PC-3 (cell line): ENCODE results near the gene KCNQ1. TPM values are rescaled to one million over a fixed set of nuclear protein-coding genes. Genes with fewer than 3 reads are reported as not detected.

Source experiments
- ATAC-seq: fragments of 200-7000 bp; cut with Tn5 transposase; 2 replicates; pipeline ENCODE4 v1.9.1; 2020; ENCODE audit warnings: mild to moderate bottlenecking, moderate library complexity
- BruUV-seq: library from RNA; stranded (reverse); fragments of 400-500 nt; replicated peaks from 2 replicates; lab custom pipeline; 2021; lab: Mats Ljungman, UMichigan
- CTCF ChIA-PET: fragments of 300-600 bp; sonication (Branson Sonifier 250); formaldehyde crosslinking; loops from one replicate; lab custom pipeline; 2022; ENCODE audit warnings: antibody characterized with exemption; lab: Charles Lee
- POLR2A ChIA-PET: fragments of 300-600 bp; sonication (Branson Sonifier 250); formaldehyde crosslinking; loops from one replicate; lab custom pipeline; 2022; ENCODE audit warnings: antibody characterized with exemption; ENCODE audit not compliant: unreplicated experiment; lab: Charles Lee
- DNase-seq: peaks from one replicate; pipeline ENCODE4 v3.0.0-alpha.2; 2015
- H2AFZ ChIP-seq: fragments of 300-600 bp; sonication (generic); 2 replicates; pipeline ENCODE4 v1.6.0; 2016; ENCODE audit warnings: antibody characterized with exemption, low read length
- H3F3A ChIP-seq: fragments of 300-600 bp; sonication (generic); one replicate; pipeline ENCODE4 v1.6.0; 2017; ENCODE audit warnings: antibody characterized with exemption, low read length, control low read depth, mild to moderate bottlenecking; ENCODE audit not compliant: unreplicated experiment
- H3K27ac ChIP-seq: fragments of 300-600 bp; sonication (generic); 2 replicates; pipeline ENCODE4 v1.5.1; 2016; ENCODE audit warnings: mild to moderate bottlenecking, low read length
- H3K27me3 ChIP-seq: fragments of 300-600 bp; sonication (generic); 2 replicates; pipeline ENCODE4 v1.6.1; 2016; ENCODE audit warnings: low read length, mixed read lengths
- H3K36me3 ChIP-seq: fragments of 300-600 bp; sonication (generic); 2 replicates; pipeline ENCODE4 v1.6.1; 2016; ENCODE audit warnings: low read depth, mixed run types, low read length, mixed read lengths
- H3K4me1 ChIP-seq: fragments of 300-600 bp; sonication (generic); 2 replicates; pipeline ENCODE4 v1.5.1; 2016; ENCODE audit warnings: low read length; ENCODE audit not compliant: insufficient read depth
- H3K4me2 ChIP-seq: fragments of 300-600 bp; sonication (generic); 2 replicates; pipeline ENCODE4 v1.6.0; 2016; ENCODE audit warnings: low read length
- H3K4me3 ChIP-seq: fragments of 300-600 bp; sonication (generic); 2 replicates; pipeline ENCODE4 v1.5.1; 2016; ENCODE audit warnings: mild to moderate bottlenecking, low read length, mixed read lengths
- H3K79me2 ChIP-seq: fragments of 300-600 bp; sonication (generic); 2 replicates; pipeline ENCODE4 v1.6.1; 2017; ENCODE audit warnings: low read length, mixed read lengths
- H3K9ac ChIP-seq: fragments of 300-600 bp; sonication (generic); 2 replicates; pipeline ENCODE4 v1.6.0; 2016; ENCODE audit warnings: mild to moderate bottlenecking, low read length
- H3K9me2 ChIP-seq: fragments of 300-600 bp; sonication (generic); replicated peaks from 2 replicates; pipeline ENCODE4 v1.6.1; 2016; ENCODE audit warnings: mixed run types, low read length, mixed read lengths
- H3K9me3 ChIP-seq: fragments of 300-600 bp; sonication (generic); 2 replicates; pipeline ENCODE4 v1.6.1; 2016; ENCODE audit warnings: low read length, mixed read lengths
- H4K20me1 ChIP-seq: fragments of 300-600 bp; sonication (generic); 2 replicates; pipeline ENCODE4 v1.6.1; 2016; ENCODE audit warnings: low read length, mixed read lengths
- CTCF ChIP-seq: fragments of 300-600 bp; sonication (generic); conservative IDR thresholded peaks from 2 replicates; pipeline ENCODE4 v1.5.1; 2017; ENCODE audit warnings: antibody characterized with exemption, low read depth, mild to moderate bottlenecking, low read length
- EZH2 ChIP-seq: fragments of 300-600 bp; sonication (generic); IDR thresholded peaks from one replicate; pipeline ENCODE4 v1.6.1; 2017; ENCODE audit warnings: antibody characterized with exemption, mild to moderate bottlenecking, low read length; ENCODE audit not compliant: unreplicated experiment
- EZH2phosphoT487 ChIP-seq: fragments of 300-600 bp; sonication (generic); IDR thresholded peaks from 2 replicates; pipeline ENCODE4 v1.6.1; 2018; ENCODE audit warnings: mild to moderate bottlenecking, antibody characterized with exemption, low read length, borderline replicate concordance
- intact Hi-C: fragments of 100-400 bp; cut with micrococcal nuclease; formaldehyde crosslinking; loops from 2 replicates; pipeline ENCODE4 v1.9.0; 2023
- total RNA-seq: library from RNA; depleted of rRNA; stranded (reverse); fragments of >200 nt; gene quantifications from 2 replicates; pipeline ENCODE4 v1.2.3, GENCODE V29; 2014

KCNQ1 gene
- total RNA-seq, 1 experiment from 2014 or later: 0.40 TPM

GRCh38 chr11:2400069-2400761 is 44.6 kb upstream of the KCNQ1 start, which contains the start of gene TSSC4:
TSS of gene TSSC4 (plus strand) at chr11:2400750. CDS start at chr11:2402634, 1,884 bp downstream.
- Histone ChIP-seq H3K4me3 (peak within 1 kb of the TSS; percentile 98), H3F3A (no peaks in the 10 kb centered on the region), H3K4me1 (peaks cover 11% of the 10 kb centered on the region), H3K27me3 (no peaks in the 10 kb centered on the region), H3K9me3 (no peaks in the 10 kb centered on the region), H3K9me2 (no peaks in the 10 kb centered on the region), H3K9ac (peak within 1 kb of the TSS; percentile 98), H3K4me2 (peak within 1 kb of the TSS; percentile 99), H3K79me2 (peaks cover 31% of the 10 kb centered on the region), H3K36me3 (peaks cover 5% of the 10 kb centered on the region; the same call in 1 of the 2 replicates), H2AFZ (peak within 1 kb of the TSS; percentile 70), H4K20me1 (no peaks in the 10 kb centered on the region), H3K27ac (peak within 1 kb of the TSS; percentile 85)
- BruUV-seq: no TSS peak
- intact Hi-C loops: loop anchor here (1.0 to 5.0 kb wide), 3 partner anchors 20 to 218 kb away; partner anchors contain the start of gene CD81
- POLR2A ChIA-PET: interaction anchor here (0.5 to 1.0 kb wide), 7 partner anchors 10 to 289 kb away, joined by 3 to 13 read pairs (median 5); no protein-coding TSS in a partner anchor
- TF ChIP-seq EZH2phosphoT487 (no peak), CTCF (peak; percentile 84)
- DNase-seq (peak; percentile 99), ATAC-seq (peak; percentile 86)
- CTCF ChIA-PET: interaction anchor here (0.6 to 1.3 kb wide), 3 partner anchors 19 to 75 kb away, joined by 4 to 21 read pairs (median 4); no protein-coding TSS in a partner anchor

- POLR2A ChIA-PET: interaction anchor here (0.6 to 1.0 kb wide), 5 partner anchors 10 to 214 kb away, joined by 3 to 13 read pairs (median 5); no protein-coding TSS in a partner anchor
- Histone ChIP-seq H3K9me3 (no peaks in the 10 kb centered on the region), H2AFZ (peak overlapping the region; percentile 57; the same call in 1 of the 2 replicates), H4K20me1 (no peaks in the 10 kb centered on the region), H3K4me3 (peak overlapping the region; percentile 98), H3K9me2 (no peaks in the 10 kb centered on the region), H3K9ac (peak overlapping the region; percentile 97), H3K27ac (peak overlapping the region; percentile 45), H3F3A (no peaks in the 10 kb centered on the region), H3K79me2 (peaks cover 31% of the 10 kb centered on the region), H3K4me1 (peaks cover 11% of the 10 kb centered on the region), H3K27me3 (no peaks in the 10 kb centered on the region), H3K36me3 (0 out of 2 replicates have a peak, but pooled peaks cover 5% of the 10 kb centered on the region), H3K4me2 (peak overlapping the region; percentile 99)
- TF ChIP-seq EZH2phosphoT487: no peak
- TF ChIP-seq EZH2: no peak
- TF ChIP-seq CTCF: no peak
- CTCF ChIA-PET: interaction anchor here (0.6 to 1.3 kb wide), 3 partner anchors 18 to 76 kb away, joined by 4 to 21 read pairs (median 4); no protein-coding TSS in a partner anchor
- intact Hi-C loops: loop anchor here (1.0 to 5.0 kb wide), 3 partner anchors 19 to 219 kb away; partner anchors contain the start of gene CD81
- peak; percentile 1 for ATAC-seq
- DNase-seq: no peak
- BruUV-seq: TSS peak; percentile 69
Observed at GRCh38 chr11:2400762-2401435, 43.9 kb upstream of the KCNQ1 start.
